Measurements from ENCODE around the gene CTNNA1. TPM values are rescaled to one million over a fixed set of nuclear protein-coding genes. Genes with fewer than 3 reads are reported as not detected.

The CTNNA1 gene
- total and polyA plus RNA-seq, 2 donors (not counting 3 experiments of a cell fraction or from before 2014, with no cell fraction given): 156 to 394 TPM

- CTCF ChIA-PET: interaction anchor here (0.6 to 2.3 kb wide), 5 partner anchors 16 to 87 kb away, joined by 3 to 7 read pairs (median 4); no protein-coding TSS in a partner anchor
- DNase-seq (ENCODE audit: low read depth, low spot score) (no peak), FAIRE-seq (no peak)
- dilution Hi-C loops (cut with MboI; ENCODE audit: extremely low pct_ligation_motif_present, low sequenced_read_pairs): no loop called here
- Histone ChIP-seq H3K9ac (replicated peaks; ENCODE audit: extremely low read depth, insufficient read depth, low read length) (no peak overlapping the region), H3K36me3 (ENCODE audit: control insufficient read depth in 2 of 2, extremely low read depth in 1 of 2, insufficient read depth in 2 of 2, low read length in 2 of 2) (peaks cover 0 to 2% of the 10 kb centered on the region in 2 experiments), H3K9me1 (replicated peaks; ENCODE audit: control insufficient read depth, extremely low read depth, insufficient read depth, low read length) (no peaks in the 10 kb centered on the region), H3K27ac (ENCODE audit: insufficient read depth, low read depth, low read length) (no peak overlapping the region), H3K4me1 (ENCODE audit: control insufficient read depth, extremely low read depth, insufficient read depth, low read length) (no peaks in the 10 kb centered on the region), H3K4me2 (ENCODE audit: insufficient read depth, low read length) (no peak overlapping the region), H3K9me3 (replicated peaks; ENCODE audit: control insufficient read depth, insufficient read depth, low read length) (no peaks in the 10 kb centered on the region), H2AFZ (ENCODE audit: low read depth, low read length) (no peak overlapping the region), H3K4me3 (replicated peaks in 1 of 3; ENCODE audit: insufficient read depth in 1 of 3, low read depth in 1 of 3, low read length in 3 of 3) (no peak overlapping the region), H3K79me2 (ENCODE audit: control insufficient read depth, insufficient read depth, low read length) (peaks cover 90% of the 10 kb centered on the region), H3K27me3 (ENCODE audit: control insufficient read depth in 2 of 2, insufficient read depth in 2 of 2, low read length in 2 of 2) (no peaks in the 10 kb centered on the region), H4K20me1 (replicated peaks; ENCODE audit: control insufficient read depth, extremely low read depth, insufficient read depth, low read length) (peaks cover 19% of the 10 kb centered on the region)
- no TSS peak for BruUV-seq (replicated peaks)
- POLR2A ChIA-PET: no interaction called here
- intact Hi-C loops (cut with micrococcal nuclease): no loop called here
- TF ChIP-seq FOS (IDR thresholded peaks at IDR 0.05; ENCODE audit: borderline replicate concordance, insufficient read depth, low read length) (no peak), MAX (IDR thresholded peaks at IDR 0.05; ENCODE audit: insufficient read depth, insufficient read length) (no peak), CTCF (IDR thresholded peaks at IDR 0.05; ENCODE audit: extremely low read depth in 1 of 2, insufficient read depth in 1 of 2, low read depth in 1 of 2, low read length in 2 of 2) (no peak), JUN (IDR thresholded peaks at IDR 0.05; ENCODE audit: borderline replicate concordance, insufficient read depth, insufficient read length, low read depth) (no peak), POLR2AphosphoS5 (IDR thresholded peaks at IDR 0.05; ENCODE audit: insufficient read depth, low read depth, low read length) (no peak), EZH2 (IDR thresholded peaks at IDR 0.05; ENCODE audit: borderline replicate concordance, low read depth, low read length, severe bottlenecking) (no peak), POLR2A (IDR thresholded peaks at IDR 0.05; ENCODE audit: low read depth, low read length) (no peak), GATA2 (IDR thresholded peaks at IDR 0.05; ENCODE audit: insufficient read depth, insufficient read length, low read depth, low read length) (no peak), MYC (IDR thresholded peaks at IDR 0.05; ENCODE audit: low read depth, low read length) (no peak)
Observed at GRCh38 chr5:138793575-138793974, 40.4 kb downstream of the CTNNA1 start.

Measured in endothelial cell of umbilical vein (primary cell).